HG02642 (cell line): ENCODE results near the gene TLX1.
"Not testable (repeated sequence)": the region's sequence is repeated elsewhere in the genome, so short reads cannot be mapped to it uniquely, and the experiment has no call there.

Source experiments
- ATAC-seq: cut with Tn5 transposase; IDR thresholded peaks from one replicate; pipeline ENCODE4 v1.9.1; 2021; ENCODE audit warnings: mild to moderate bottlenecking; ENCODE audit not compliant: unreplicated experiment, poor library complexity

Gene TLX1

GRCh38 chr10:101146392-101147251 is 15.5 kb downstream of the TLX1 start:
- no peak for ATAC-seq

GRCh38 chr10:101151395-101151794 is 20.3 kb downstream of the TLX1 start:
- ATAC-seq = no peak

DNA sequence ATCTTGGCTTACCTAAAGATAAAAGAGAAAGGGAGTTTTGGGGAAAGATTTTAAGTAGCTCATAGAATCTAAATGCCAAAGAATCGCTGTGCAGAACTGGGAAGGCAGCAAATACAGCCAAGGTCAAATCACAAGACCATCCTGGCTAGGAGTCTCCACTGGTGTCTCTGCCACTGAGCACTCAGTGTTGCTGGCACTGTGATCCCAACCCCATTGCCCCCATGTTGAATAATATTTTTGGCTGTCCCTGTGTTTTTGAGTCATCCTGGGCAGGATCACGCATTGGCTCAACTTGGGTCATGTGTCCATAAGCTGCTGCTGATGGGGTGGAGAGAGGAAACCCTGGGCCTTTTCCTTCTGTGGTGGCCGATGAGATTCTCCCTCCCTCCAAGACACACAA is 21.2 kb downstream of the TLX1 start:
- no peak for ATAC-seq

GRCh38 chr10:101154506-101154905 is 23.4 kb downstream of the TLX1 start:
- ATAC-seq = not testable (repeated sequence)

- ATAC-seq = no peak
Measured at GRCh38 chr10:101155896-101156295, 24.8 kb downstream of the TLX1 start.

DNA sequence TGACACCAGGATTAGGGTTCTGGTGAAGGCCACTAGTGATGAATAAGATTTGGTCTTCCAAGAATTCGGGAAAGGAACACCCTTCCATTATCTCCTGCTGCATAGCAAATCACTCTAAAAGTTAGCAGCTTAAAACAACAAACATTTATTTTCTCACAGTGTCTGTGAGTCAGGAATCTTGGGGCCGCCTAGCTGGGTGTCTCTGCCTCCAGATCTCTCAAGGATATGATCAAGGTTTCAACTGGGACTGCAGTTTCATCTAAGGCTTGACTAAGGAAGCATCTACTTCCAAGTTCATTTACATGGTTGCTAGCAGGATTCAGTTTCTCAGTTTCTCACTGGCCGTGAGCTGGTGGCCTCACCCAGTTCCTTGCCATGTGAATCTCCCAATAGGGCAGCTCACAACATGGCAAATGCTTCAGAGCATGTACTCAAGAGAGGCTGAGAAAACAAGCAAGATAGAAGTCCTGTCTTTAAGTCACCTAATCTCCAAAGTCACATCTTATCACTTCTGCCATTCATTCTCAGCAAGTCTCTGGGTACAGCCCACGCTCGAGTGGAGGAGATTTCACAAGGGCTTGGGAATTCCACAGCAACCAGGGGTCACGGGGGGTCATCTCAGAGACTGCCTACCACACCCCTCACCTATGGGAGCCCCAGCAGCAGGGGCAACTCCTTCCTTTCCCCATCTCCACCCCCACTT is 26.8 kb downstream of the TLX1 start:
- ATAC-seq = no peak

GRCh38 chr10:101158459-101159058 is 27.5 kb downstream of the TLX1 start:
- no peak for ATAC-seq

DNA sequence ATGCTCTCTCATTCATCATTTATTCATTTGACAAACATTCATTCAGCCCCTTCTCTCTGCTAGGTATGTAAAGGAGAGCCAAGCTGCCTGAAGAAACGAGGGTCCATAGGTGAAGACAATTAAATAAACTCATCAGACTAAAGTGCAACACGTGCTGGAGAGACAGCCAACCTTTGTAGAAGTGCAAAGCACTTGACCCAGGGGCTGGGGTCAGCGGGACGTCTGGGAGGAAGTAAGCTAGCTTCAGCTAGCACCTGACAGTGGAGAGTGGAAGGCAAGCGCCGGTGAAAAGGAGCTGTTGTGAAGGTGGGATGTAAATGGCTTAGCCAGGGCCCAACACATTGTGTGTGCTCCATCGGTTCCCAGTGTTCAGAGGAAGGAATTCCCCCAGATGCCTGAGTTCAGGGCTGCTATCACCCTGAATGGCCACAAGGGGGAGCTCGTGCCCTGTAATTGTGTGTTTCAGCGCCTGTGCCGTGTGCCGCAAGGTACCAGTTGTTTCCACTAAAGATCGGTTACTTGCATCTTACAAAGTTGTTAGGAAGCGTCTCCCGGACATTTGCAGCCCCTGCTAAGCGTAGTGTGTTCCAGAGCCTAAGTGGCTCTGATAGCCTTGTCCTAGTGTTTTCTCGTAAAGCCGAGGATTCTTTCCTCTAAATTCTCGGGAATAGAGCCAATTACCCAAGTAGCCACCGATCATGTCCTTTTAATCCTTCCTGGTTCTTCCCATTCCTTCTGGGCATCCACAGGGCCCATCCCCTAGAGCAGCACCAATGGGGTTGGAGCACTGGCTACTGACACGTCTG is 30.6 kb downstream of the TLX1 start:
- ATAC-seq = peak; percentile 46

GRCh38 chr10:101162677-101163076 is 31.6 kb downstream of the TLX1 start:
- ATAC-seq = no peak

DNA sequence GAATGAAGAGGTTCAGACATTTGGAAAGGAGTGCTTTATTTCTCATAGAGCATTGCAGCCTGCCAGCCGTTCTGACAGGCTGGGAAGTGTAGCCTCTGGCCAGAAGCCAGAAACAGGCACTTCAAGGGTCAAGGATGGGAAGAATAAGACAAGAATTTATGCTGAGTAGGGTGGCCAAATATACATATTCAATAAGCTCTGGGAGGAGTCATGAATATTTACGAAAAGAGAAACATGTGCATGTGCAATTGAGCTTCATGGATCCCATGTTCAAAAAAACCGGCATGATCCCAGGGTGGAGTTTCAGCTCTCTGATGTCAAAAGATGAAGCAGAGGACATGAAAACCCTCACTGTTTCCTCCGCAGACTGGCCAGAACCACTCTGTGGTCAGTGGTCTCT is 32.9 kb downstream of the TLX1 start:
- no peak for ATAC-seq

GRCh38 chr10:101165736-101166135 is 34.6 kb downstream of the TLX1 start:
- no peak for ATAC-seq

GRCh38 chr10:101166430-101166829 is 35.3 kb downstream of the TLX1 start:
- no peak for ATAC-seq

GRCh38 chr10:101172741-101173140 is 41.6 kb downstream of the TLX1 start:
- no peak for ATAC-seq

DNA sequence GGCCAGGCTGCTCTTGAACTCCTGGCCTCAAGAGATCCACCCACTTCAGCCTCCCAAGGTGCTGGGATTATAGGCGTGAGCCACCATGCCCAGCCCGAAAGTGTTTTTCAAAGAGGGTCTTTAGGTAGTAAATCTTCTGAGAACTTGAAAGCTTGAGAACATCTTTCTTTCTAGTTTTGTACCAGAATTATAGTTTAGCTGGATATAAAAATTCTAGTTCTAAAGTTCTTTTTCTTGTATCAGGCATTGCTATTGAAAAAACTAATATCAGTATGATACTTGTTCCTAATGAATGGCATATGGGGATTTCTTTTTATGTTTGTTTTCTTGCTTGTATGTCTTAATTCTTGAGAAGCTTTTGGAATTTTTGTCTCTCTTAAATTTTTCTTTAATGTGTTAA is 43.2 kb downstream of the TLX1 start:
- ATAC-seq = no peak

GRCh38 chr10:101176577-101176976 is 45.5 kb downstream of the TLX1 start:
- ATAC-seq = no peak

DNA sequence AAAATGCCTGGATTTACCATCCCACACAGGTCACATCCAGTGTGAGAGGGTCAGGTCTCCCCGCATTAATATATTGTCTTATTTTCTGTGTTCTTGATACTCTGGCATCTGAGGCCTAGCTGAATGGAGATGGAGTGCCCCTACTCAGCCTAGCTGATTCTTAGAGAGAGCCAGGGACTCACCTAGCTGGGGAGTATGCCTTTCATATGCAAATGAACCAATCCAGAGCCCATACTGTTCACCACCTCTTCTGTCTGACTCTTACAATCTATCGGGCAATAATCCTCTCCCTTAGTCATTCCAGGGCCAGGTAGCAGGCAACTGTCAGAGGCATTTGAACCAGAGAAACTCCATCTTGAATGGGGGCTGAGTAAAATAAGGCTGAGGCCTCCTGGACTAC is 51.8 kb downstream of the TLX1 start:
- no peak for ATAC-seq

- ATAC-seq = no peak
Measured at GRCh38 chr10:101183458-101184183, 52.5 kb downstream of the TLX1 start.
